Neural progenitor cell (in vitro differentiated cells): ENCODE measurements around the gene LY86.

Source experiments
- EZH2 ChIP-seq: fragments of 200-600 bp; sonication (generic); IDR thresholded peaks from 2 replicates; pipeline ENCODE4 v1.6.1; 2017; ENCODE audit warnings: antibody characterized with exemption, mild to moderate bottlenecking, moderate library complexity
- TF ChIP-seq, protein P1 (sequence below): fragments of 200-600 bp; sonication (generic); IDR thresholded peaks from 2 replicates; pipeline ENCODE4 v1.5.1; 2017; ENCODE audit warnings: antibody characterized with exemption, mild to moderate bottlenecking

DNA sequence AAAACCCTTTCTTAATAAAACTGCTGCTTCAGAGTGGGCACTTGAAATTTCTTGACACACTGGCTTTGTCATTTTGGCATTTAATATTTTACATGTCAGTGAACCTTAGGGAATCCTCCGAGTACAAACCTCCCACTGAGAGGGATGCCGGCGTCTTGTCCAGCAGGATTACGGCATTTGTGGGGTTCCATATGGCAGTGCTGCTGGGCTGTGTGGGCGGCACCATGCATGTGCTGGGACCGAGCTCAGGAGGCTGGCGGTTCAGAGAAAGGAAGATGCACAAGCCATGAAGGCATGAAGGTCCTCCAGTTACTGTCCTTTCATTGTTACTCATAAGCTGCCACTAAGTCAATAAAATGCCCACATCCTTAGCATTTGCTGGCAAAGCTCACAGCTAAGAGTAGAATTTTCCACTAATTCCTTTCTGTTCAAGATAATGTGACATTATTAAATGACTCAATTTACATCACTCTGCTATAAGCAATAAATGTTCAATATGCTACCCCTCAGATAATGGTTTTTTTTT lies 61.4 kb downstream of the LY86 start:
- TF ChIP-seq, protein P1, sequence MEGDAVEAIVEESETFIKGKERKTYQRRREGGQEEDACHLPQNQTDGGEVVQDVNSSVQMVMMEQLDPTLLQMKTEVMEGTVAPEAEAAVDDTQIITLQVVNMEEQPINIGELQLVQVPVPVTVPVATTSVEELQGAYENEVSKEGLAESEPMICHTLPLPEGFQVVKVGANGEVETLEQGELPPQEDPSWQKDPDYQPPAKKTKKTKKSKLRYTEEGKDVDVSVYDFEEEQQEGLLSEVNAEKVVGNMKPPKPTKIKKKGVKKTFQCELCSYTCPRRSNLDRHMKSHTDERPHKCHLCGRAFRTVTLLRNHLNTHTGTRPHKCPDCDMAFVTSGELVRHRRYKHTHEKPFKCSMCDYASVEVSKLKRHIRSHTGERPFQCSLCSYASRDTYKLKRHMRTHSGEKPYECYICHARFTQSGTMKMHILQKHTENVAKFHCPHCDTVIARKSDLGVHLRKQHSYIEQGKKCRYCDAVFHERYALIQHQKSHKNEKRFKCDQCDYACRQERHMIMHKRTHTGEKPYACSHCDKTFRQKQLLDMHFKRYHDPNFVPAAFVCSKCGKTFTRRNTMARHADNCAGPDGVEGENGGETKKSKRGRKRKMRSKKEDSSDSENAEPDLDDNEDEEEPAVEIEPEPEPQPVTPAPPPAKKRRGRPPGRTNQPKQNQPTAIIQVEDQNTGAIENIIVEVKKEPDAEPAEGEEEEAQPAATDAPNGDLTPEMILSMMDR: no peak
- no peak for TF ChIP-seq EZH2
